T-helper 2 cell treated with Interferon-gamma antibody and Interleukin-4, amounts not matched to agents 100 ng/mL and 5 ng/mL, for 36 hours (primary cell): ENCODE data around the gene COL4A2. TPM values are rescaled to one million over a fixed set of nuclear protein-coding genes. Genes with fewer than 3 reads are reported as not detected.

Experiments used
- intact Hi-C: fragments of 100-400 bp; cut with micrococcal nuclease; formaldehyde crosslinking; loops from one replicate; pipeline ENCODE4 v1.15.1; 2023
- total RNA-seq: library from RNA; stranded (reverse); gene quantifications from 2 replicates; pipeline ENCODE4 v1.2.3, GENCODE V29; 2022

Gene COL4A2
- total RNA-seq, 1 donor from 2014 or later, result not detected

- intact Hi-C loops, result no loop called here
These were observed 32.2 kb downstream of the COL4A2 start for GRCh38 chr13:110339263-110339662.

- intact Hi-C loops, result no loop called here
These were observed 33.0 kb downstream of the COL4A2 start for GRCh38 chr13:110339975-110340550.

GRCh38 chr13:110340812-110341444 is 33.8 kb downstream of the COL4A2 start:
- intact Hi-C loops, result no loop called here

- intact Hi-C loops, result no loop called here
These were observed 34.6 kb downstream of the COL4A2 start for GRCh38 chr13:110341445-110342244.

- intact Hi-C loops, result no loop called here
These were observed 35.4 kb downstream of the COL4A2 start for GRCh38 chr13:110342474-110342873.

- intact Hi-C loops, result no loop called here
These were observed 36.3 kb downstream of the COL4A2 start for GRCh38 chr13:110343241-110343865.

- intact Hi-C loops, result no loop called here
These were observed 37.2 kb downstream of the COL4A2 start for GRCh38 chr13:110344320-110344719.

GRCh38 chr13:110345266-110345665 is 38.2 kb downstream of the COL4A2 start:
- intact Hi-C loops, result no loop called here

- intact Hi-C loops, result no loop called here
These were observed 38.6 kb downstream of the COL4A2 start for GRCh38 chr13:110345701-110346100.

GRCh38 chr13:110346661-110347067 is 39.6 kb downstream of the COL4A2 start:
- intact Hi-C loops, result no loop called here

- intact Hi-C loops, result no loop called here
These were observed 40.0 kb downstream of the COL4A2 start for GRCh38 chr13:110347088-110347487.

GRCh38 chr13:110347535-110348308 is 40.6 kb downstream of the COL4A2 start:
- intact Hi-C loops, result no loop called here

GRCh38 chr13:110348309-110349105 is 41.4 kb downstream of the COL4A2 start:
- intact Hi-C loops, result no loop called here

GRCh38 chr13:110349239-110349638 is 42.2 kb downstream of the COL4A2 start:
- intact Hi-C loops, result no loop called here

GRCh38 chr13:110350049-110350448 is 43.0 kb downstream of the COL4A2 start:
- intact Hi-C loops, result no loop called here

GRCh38 chr13:110350509-110350908 is 43.4 kb downstream of the COL4A2 start:
- intact Hi-C loops, result no loop called here

GRCh38 chr13:110351636-110352420 is 44.7 kb downstream of the COL4A2 start:
- intact Hi-C loops, result no loop called here

- intact Hi-C loops, result no loop called here
These were observed 45.7 kb downstream of the COL4A2 start for GRCh38 chr13:110352735-110353134.

GRCh38 chr13:110353339-110353977 is 46.4 kb downstream of the COL4A2 start:
- intact Hi-C loops, result no loop called here
